PFSK-1 (cell line): ENCODE data around the gene GAPDH.

ENCODE experiments used
- FOXP2 ChIP-seq: optimal IDR thresholded peaks from 2 replicates; pipeline ENCODE3; 2011; ENCODE audit warnings: borderline replicate concordance, control low read depth, inconsistent platforms; ENCODE audit not compliant: insufficient read depth; ENCODE audit errors: extremely low read length, extremely low read depth
- POLR2AphosphoS5 ChIP-seq: IDR thresholded peaks from 2 replicates; pipeline ENCODE4 v1.6.1; 2012; ENCODE audit warnings: low read depth, mild to moderate bottlenecking, control low read depth, low read length, moderate library complexity
- SIN3A ChIP-seq: IDR thresholded peaks from 2 replicates; pipeline ENCODE4 v1.6.1; 2012; ENCODE audit warnings: mild to moderate bottlenecking, low read length, moderate library complexity, borderline replicate concordance; ENCODE audit not compliant: insufficient read depth
- TAF1 ChIP-seq: IDR thresholded peaks from 2 replicates; pipeline ENCODE4 v1.6.1; 2012; ENCODE audit warnings: low read length, control low read depth, borderline replicate concordance; ENCODE audit not compliant: insufficient read depth
- TF ChIP-seq, protein P1 (sequence below), 2 experiments: IDR thresholded peaks; 2 replicates each; pipeline versions ENCODE4 v1.6.1 to v1.8.0; 2011 to 2012; ENCODE audit warnings: low read depth in 2 of 2, low read length in 2 of 2, control low read depth in 1 of 2, inconsistent platforms in 1 of 2, mild to moderate bottlenecking in 1 of 2, moderate library complexity in 1 of 2; ENCODE audit not compliant: insufficient read depth in 1 of 2

Gene GAPDH

DNA sequence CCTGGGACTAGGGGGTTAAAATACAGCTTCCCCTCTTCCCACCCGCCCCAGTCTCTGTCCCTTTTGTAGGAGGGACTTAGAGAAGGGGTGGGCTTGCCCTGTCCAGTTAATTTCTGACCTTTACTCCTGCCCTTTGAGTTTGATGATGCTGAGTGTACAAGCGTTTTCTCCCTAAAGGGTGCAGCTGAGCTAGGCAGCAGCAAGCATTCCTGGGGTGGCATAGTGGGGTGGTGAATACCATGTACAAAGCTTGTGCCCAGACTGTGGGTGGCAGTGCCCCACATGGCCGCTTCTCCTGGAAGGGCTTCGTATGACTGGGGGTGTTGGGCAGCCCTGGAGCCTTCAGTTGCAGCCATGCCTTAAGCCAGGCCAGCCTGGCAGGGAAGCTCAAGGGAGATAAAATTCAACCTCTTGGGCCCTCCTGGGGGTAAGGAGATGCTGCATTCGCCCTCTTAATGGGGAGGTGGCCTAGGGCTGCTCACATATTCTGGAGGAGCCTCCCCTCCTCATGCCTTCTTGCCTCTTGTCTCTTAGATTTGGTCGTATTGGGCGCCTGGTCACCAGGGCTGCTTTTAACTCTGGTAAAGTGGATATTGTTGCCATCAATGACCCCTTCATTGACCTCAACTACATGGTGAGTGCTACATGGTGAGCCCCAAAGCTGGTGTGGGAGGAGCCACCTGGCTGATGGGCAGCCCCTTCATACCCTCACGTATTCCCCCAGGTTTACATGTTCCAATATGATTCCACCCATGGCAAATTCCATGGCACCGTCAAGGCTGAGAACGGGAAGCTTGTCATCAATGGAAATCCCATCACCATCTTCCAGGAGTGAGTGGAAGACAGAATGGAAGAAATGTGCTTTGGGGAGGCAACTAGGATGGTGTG is 1.9 kb downstream of the GAPDH start:
- TF ChIP-seq POLR2AphosphoS5 (peak; percentile 54), FOXP2 (no peak)

DNA sequence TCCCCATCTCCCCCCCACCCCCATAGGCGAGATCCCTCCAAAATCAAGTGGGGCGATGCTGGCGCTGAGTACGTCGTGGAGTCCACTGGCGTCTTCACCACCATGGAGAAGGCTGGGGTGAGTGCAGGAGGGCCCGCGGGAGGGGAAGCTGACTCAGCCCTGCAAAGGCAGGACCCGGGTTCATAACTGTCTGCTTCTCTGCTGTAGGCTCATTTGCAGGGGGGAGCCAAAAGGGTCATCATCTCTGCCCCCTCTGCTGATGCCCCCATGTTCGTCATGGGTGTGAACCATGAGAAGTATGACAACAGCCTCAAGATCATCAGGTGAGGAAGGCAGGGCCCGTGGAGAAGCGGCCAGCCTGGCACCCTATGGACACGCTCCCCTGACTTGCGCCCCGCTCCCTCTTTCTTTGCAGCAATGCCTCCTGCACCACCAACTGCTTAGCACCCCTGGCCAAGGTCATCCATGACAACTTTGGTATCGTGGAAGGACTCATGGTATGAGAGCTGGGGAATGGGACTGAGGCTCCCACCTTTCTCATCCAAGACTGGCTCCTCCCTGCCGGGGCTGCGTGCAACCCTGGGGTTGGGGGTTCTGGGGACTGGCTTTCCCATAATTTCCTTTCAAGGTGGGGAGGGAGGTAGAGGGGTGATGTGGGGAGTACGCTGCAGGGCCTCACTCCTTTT is 2.7 kb downstream of the GAPDH start:
- TF ChIP-seq TAF1 (no peak), FOXP2 (no peak), SIN3A (no peak), POLR2AphosphoS5 (peak; percentile 57)
- TF ChIP-seq, protein P1, sequence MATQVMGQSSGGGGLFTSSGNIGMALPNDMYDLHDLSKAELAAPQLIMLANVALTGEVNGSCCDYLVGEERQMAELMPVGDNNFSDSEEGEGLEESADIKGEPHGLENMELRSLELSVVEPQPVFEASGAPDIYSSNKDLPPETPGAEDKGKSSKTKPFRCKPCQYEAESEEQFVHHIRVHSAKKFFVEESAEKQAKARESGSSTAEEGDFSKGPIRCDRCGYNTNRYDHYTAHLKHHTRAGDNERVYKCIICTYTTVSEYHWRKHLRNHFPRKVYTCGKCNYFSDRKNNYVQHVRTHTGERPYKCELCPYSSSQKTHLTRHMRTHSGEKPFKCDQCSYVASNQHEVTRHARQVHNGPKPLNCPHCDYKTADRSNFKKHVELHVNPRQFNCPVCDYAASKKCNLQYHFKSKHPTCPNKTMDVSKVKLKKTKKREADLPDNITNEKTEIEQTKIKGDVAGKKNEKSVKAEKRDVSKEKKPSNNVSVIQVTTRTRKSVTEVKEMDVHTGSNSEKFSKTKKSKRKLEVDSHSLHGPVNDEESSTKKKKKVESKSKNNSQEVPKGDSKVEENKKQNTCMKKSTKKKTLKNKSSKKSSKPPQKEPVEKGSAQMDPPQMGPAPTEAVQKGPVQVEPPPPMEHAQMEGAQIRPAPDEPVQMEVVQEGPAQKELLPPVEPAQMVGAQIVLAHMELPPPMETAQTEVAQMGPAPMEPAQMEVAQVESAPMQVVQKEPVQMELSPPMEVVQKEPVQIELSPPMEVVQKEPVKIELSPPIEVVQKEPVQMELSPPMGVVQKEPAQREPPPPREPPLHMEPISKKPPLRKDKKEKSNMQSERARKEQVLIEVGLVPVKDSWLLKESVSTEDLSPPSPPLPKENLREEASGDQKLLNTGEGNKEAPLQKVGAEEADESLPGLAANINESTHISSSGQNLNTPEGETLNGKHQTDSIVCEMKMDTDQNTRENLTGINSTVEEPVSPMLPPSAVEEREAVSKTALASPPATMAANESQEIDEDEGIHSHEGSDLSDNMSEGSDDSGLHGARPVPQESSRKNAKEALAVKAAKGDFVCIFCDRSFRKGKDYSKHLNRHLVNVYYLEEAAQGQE (IDR thresholded peaks at IDR 0.05; ENCODE audit: insufficient read depth in 1 of 2, low read depth in 2 of 2, low read length in 2 of 2), result no peak

DNA sequence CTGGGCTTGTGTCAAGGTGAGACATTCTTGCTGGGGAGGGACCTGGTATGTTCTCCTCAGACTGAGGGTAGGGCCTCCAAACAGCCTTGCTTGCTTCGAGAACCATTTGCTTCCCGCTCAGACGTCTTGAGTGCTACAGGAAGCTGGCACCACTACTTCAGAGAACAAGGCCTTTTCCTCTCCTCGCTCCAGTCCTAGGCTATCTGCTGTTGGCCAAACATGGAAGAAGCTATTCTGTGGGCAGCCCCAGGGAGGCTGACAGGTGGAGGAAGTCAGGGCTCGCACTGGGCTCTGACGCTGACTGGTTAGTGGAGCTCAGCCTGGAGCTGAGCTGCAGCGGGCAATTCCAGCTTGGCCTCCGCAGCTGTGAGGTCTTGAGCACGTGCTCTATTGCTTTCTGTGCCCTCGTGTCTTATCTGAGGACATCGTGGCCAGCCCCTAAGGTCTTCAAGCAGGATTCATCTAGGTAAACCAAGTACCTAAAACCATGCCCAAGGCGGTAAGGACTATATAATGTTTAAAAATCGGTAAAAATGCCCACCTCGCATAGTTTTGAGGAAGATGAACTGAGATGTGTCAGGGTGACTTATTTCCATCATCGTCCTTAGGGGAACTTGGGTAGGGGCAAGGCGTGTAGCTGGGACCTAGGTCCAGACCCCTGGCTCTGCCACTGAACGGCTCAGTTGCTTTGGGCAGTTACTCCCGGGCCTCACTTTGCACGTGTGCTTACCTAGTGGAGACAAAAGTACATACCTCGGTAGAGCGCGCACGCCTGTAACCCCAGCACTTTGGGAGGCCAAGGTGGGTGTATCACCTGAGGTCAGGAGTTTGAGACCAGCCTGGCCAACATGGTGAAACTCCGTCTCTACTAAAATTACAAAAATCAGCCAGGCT is 4.3 kb downstream of the GAPDH start:
- peak; percentile 90 for TF ChIP-seq POLR2AphosphoS5
- peak; percentile 97; the same call in 1 of the 2 replicates for TF ChIP-seq SIN3A
- TF ChIP-seq, protein P1 (IDR thresholded peaks at IDR 0.05; ENCODE audit: insufficient read depth in 1 of 2, low read depth in 2 of 2, low read length in 2 of 2), result no peak
- TF ChIP-seq TAF1, result peak; percentile 44; the same call in 1 of the 2 replicates
- no peak for TF ChIP-seq FOXP2

DNA sequence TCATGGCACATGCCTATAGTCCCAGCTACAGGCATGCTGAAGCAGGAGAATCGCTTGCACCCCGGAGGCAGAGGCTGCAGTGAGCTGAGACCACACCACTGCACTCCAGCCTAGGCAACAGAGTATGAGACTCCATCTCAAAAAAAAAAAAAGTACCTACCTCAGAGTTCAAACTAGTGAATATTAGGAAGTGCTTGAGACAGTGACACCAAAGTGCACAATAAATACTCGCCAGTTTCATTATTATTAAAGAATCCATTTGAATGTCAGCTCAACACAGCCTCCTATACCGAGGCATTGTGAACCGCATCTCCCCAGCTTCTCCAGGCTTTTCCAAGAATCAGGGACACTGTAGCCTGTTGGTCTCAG is 5.0 kb downstream of the GAPDH start:
- TF ChIP-seq SIN3A, result no peak
- no peak for TF ChIP-seq FOXP2

DNA sequence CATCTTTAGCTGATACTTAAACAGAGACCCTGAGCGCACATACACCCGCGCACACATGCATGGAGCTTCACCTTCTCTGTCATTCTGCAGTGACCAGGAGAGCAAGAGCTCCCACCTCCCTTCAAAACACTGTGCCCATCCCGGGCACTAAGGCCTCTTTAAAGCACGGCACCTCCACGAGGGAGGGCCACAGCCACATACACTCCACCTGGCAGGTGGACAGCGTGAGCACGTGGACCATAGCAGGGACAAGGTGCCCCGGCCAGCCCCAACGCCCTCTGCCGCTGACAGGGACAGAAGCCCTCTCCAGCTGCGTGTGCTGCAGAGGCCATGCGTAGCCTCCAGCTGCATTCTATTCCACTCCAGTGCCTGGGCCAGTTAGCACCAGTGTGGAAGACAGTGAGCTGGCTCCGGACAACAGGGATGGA is 5.4 kb downstream of the GAPDH start:
- TF ChIP-seq, protein P1 (IDR thresholded peaks at IDR 0.05; ENCODE audit: insufficient read depth in 1 of 2, low read depth in 2 of 2, low read length in 2 of 2), result no peak
- TF ChIP-seq TAF1, result no peak
- no peak for TF ChIP-seq POLR2AphosphoS5
- TF ChIP-seq SIN3A, result no peak
- no peak for TF ChIP-seq FOXP2
